ENCODE data around the gene EPHA5.

EPHA5 gene

GRCh38 chr4:65393078-65393477 is 277.2 kb downstream of the EPHA5 start:
- peaks cover 11% of the 10 kb centered on the region for H3K9me3 Mint-ChIP-seq
- no peaks in the 10 kb centered on the region for H3K27me3 Mint-ChIP-seq
- no peak overlapping the region for H3K4me3 Mint-ChIP-seq
- ATAC-seq (no peak), DNase-seq (no peak)
- no peaks in the 10 kb centered on the region for H3K4me1 Mint-ChIP-seq
- no peak overlapping the region for H3K27ac Mint-ChIP-seq
- H3K36me3 Mint-ChIP-seq (ENCODE audit: low read depth): no peaks in the 10 kb centered on the region

- Mint-ChIP-seq H3K4me1 (no peaks in the 10 kb centered on the region), H3K36me3 (ENCODE audit: low read depth) (no peaks in the 10 kb centered on the region), H3K9me3 (peaks cover 11% of the 10 kb centered on the region), H3K27me3 (no peaks in the 10 kb centered on the region), H3K4me3 (no peak overlapping the region), H3K27ac (no peak overlapping the region)
- DNase-seq: no peak
- no peak for ATAC-seq
Measured at GRCh38 chr4:65392488-65392887, 277.8 kb downstream of the EPHA5 start.

- DNase-seq (no peak), ATAC-seq (no peak)
- Mint-ChIP-seq H3K36me3 (ENCODE audit: low read depth) (no peaks in the 10 kb centered on the region), H3K4me3 (no peak overlapping the region), H3K4me1 (no peaks in the 10 kb centered on the region), H3K27me3 (no peaks in the 10 kb centered on the region), H3K27ac (no peak overlapping the region), H3K9me3 (peaks cover 11% of the 10 kb centered on the region)
Measured at GRCh38 chr4:65391814-65392213, 278.5 kb downstream of the EPHA5 start.

GRCh38 chr4:65391382-65391781 is 278.9 kb downstream of the EPHA5 start:
- Mint-ChIP-seq H3K27ac (no peak overlapping the region), H3K4me1 (no peaks in the 10 kb centered on the region), H3K4me3 (no peak overlapping the region), H3K27me3 (no peaks in the 10 kb centered on the region), H3K9me3 (peaks cover 11% of the 10 kb centered on the region), H3K36me3 (ENCODE audit: low read depth) (no peaks in the 10 kb centered on the region)
- DNase-seq (no peak), ATAC-seq (no peak)

- Mint-ChIP-seq H3K4me1 (no peaks in the 10 kb centered on the region), H3K36me3 (ENCODE audit: low read depth) (no peaks in the 10 kb centered on the region), H3K27me3 (no peaks in the 10 kb centered on the region), H3K9me3 (peaks cover 4% of the 10 kb centered on the region), H3K4me3 (no peak overlapping the region), H3K27ac (no peak overlapping the region)
- ATAC-seq (no peak), DNase-seq (no peak)
Measured at GRCh38 chr4:65386927-65387326, 283.4 kb downstream of the EPHA5 start.

GRCh38 chr4:65383589-65384305 is 286.5 kb downstream of the EPHA5 start:
- H3K4me1 Mint-ChIP-seq: no peaks in the 10 kb centered on the region
- no peaks in the 10 kb centered on the region for H3K27me3 Mint-ChIP-seq
- ATAC-seq (no peak), DNase-seq (no peak)
- H3K27ac Mint-ChIP-seq: no peak overlapping the region
- no peak overlapping the region for H3K4me3 Mint-ChIP-seq
- no peaks in the 10 kb centered on the region for H3K9me3 Mint-ChIP-seq
- H3K36me3 Mint-ChIP-seq (ENCODE audit: low read depth): no peaks in the 10 kb centered on the region

GRCh38 chr4:65381648-65382047 is 288.6 kb downstream of the EPHA5 start:
- Mint-ChIP-seq H3K27me3 (no peaks in the 10 kb centered on the region), H3K36me3 (ENCODE audit: low read depth) (no peaks in the 10 kb centered on the region), H3K4me1 (no peaks in the 10 kb centered on the region), H3K4me3 (no peak overlapping the region), H3K27ac (no peak overlapping the region), H3K9me3 (no peaks in the 10 kb centered on the region)
- no peak for DNase-seq
- ATAC-seq: no peak

- Mint-ChIP-seq H3K4me3 (no peak overlapping the region), H3K36me3 (ENCODE audit: low read depth) (no peaks in the 10 kb centered on the region), H3K27ac (no peak overlapping the region), H3K9me3 (no peaks in the 10 kb centered on the region), H3K27me3 (no peaks in the 10 kb centered on the region), H3K4me1 (no peaks in the 10 kb centered on the region)
- ATAC-seq (no peak), DNase-seq (no peak)
Measured at GRCh38 chr4:65370709-65371108, 299.6 kb downstream of the EPHA5 start.

GRCh38 chr4:65367306-65367705 is 303.0 kb downstream of the EPHA5 start:
- Mint-ChIP-seq H3K9me3 (no peaks in the 10 kb centered on the region), H3K27me3 (no peaks in the 10 kb centered on the region), H3K27ac (no peak overlapping the region), H3K36me3 (ENCODE audit: low read depth) (no peaks in the 10 kb centered on the region), H3K4me1 (no peaks in the 10 kb centered on the region), H3K4me3 (no peak overlapping the region)
- no peak for ATAC-seq
- no peak for DNase-seq

GRCh38 chr4:65358914-65359313 is 311.4 kb downstream of the EPHA5 start:
- Mint-ChIP-seq H3K36me3 (ENCODE audit: low read depth) (no peaks in the 10 kb centered on the region), H3K27ac (no peak overlapping the region), H3K4me3 (no peak overlapping the region), H3K4me1 (no peaks in the 10 kb centered on the region), H3K27me3 (no peaks in the 10 kb centered on the region), H3K9me3 (no peaks in the 10 kb centered on the region)
- DNase-seq: no peak
- no peak for ATAC-seq

- no peak for ATAC-seq
- Mint-ChIP-seq H3K4me3 (no peak overlapping the region), H3K27ac (no peak overlapping the region), H3K27me3 (no peaks in the 10 kb centered on the region), H3K4me1 (no peaks in the 10 kb centered on the region), H3K36me3 (ENCODE audit: low read depth) (no peaks in the 10 kb centered on the region), H3K9me3 (no peaks in the 10 kb centered on the region)
- no peak for DNase-seq
Measured at GRCh38 chr4:65353098-65353497, 317.2 kb downstream of the EPHA5 start.

GRCh38 chr4:65344278-65344825 is 325.9 kb downstream of the EPHA5 start:
- no peak for DNase-seq
- no peaks in the 10 kb centered on the region for H3K4me1 Mint-ChIP-seq
- H3K9me3 Mint-ChIP-seq: no peaks in the 10 kb centered on the region
- H3K4me3 Mint-ChIP-seq: no peak overlapping the region
- ATAC-seq: no peak
- H3K27ac Mint-ChIP-seq: no peak overlapping the region
- H3K36me3 Mint-ChIP-seq (ENCODE audit: low read depth): no peaks in the 10 kb centered on the region
- H3K27me3 Mint-ChIP-seq: no peaks in the 10 kb centered on the region

- Mint-ChIP-seq H3K4me1 (no peaks in the 10 kb centered on the region), H3K9me3 (no peaks in the 10 kb centered on the region), H3K27me3 (no peaks in the 10 kb centered on the region), H3K27ac (no peak overlapping the region), H3K36me3 (ENCODE audit: low read depth) (no peaks in the 10 kb centered on the region), H3K4me3 (no peak overlapping the region)
- DNase-seq: no peak
- ATAC-seq: no peak
Measured at GRCh38 chr4:65343342-65343741, 326.9 kb downstream of the EPHA5 start.

GRCh38 chr4:65341557-65341956 is 328.7 kb downstream of the EPHA5 start:
- Mint-ChIP-seq H3K4me1 (no peaks in the 10 kb centered on the region), H3K9me3 (no peaks in the 10 kb centered on the region), H3K4me3 (no peak overlapping the region), H3K27me3 (no peaks in the 10 kb centered on the region), H3K27ac (no peak overlapping the region), H3K36me3 (ENCODE audit: low read depth) (no peaks in the 10 kb centered on the region)
- no peak for ATAC-seq
- DNase-seq: no peak

GRCh38 chr4:65340382-65341109 is 329.7 kb downstream of the EPHA5 start:
- Mint-ChIP-seq H3K27ac (no peak overlapping the region), H3K9me3 (no peaks in the 10 kb centered on the region), H3K4me3 (no peak overlapping the region), H3K27me3 (no peaks in the 10 kb centered on the region), H3K4me1 (no peaks in the 10 kb centered on the region), H3K36me3 (ENCODE audit: low read depth) (no peaks in the 10 kb centered on the region)
- ATAC-seq (no peak), DNase-seq (no peak)
